Limb (tissue), 2 donors: ENCODE data around the gene NCS1.

ENCODE experiments used
- DNase-seq, 2 donors: peaks; one replicate each; pipeline ENCODE4 v3.0.0-alpha.2; 2016; ENCODE audit errors: extremely low spot score in 2 of 2

Gene NCS1

DNA sequence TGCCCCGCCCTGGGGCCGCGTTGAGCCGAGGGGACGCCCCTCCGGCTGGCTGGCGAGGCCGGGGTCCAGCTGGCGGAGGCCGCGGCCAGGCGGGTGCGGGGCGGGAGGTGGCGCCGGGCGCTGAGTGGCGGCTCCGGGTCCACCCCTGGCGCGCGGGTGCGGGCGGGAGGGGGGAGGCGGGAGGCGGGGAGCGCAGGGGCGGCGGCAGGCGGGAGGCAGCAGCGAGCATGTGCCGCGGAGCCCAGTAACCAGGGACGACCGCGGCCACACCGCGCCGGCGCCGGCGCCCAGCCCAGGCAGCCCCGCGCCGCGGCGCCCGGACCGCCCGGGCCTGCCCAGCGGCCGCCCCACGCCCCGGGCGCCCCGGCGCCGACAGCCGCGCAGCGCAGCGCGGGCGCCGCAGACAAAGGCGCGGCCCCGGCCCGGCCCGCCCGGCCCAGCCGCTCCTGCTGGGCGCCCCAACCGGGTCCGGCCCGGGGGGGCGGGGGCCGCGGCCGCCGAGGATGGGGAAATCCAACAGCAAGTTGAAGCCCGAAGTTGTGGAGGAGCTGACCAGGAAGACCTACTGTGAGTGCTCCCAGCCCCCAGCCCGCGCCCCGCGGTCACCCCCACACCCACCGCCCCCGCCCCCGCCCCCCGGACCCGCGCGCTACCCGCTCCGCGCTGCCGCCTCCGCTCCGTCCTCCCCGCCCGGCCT, at the start of gene NCS1:
TSS of gene NCS1 (plus strand) at position 244 of the 697 bp plus-strand sequence. CDS start at position 504, 260 bp downstream.
- peak in 1 of 2 donors; percentile 90 for DNase-seq

DNA sequence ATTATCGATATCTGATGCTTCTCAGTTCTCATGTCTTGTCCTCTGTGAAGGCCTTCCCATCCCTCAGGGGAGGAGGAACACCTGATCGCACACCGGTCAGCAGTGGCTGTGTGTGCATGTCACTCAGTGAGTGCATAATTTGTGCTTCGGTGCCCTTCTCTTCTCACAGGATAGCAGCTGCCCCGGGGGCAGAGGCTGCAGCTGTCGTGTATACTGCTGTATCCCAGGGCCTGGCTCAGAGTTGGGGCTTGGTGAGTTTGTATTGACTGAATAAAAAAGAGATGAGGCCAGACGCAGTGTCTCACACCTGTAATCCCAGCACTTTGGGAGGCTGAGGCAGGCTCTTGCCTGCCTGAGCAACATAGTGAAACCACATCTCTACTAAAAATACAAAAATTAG, 49.7 kb upstream of the NCS1 start:
- DNase-seq: no peak

DNA sequence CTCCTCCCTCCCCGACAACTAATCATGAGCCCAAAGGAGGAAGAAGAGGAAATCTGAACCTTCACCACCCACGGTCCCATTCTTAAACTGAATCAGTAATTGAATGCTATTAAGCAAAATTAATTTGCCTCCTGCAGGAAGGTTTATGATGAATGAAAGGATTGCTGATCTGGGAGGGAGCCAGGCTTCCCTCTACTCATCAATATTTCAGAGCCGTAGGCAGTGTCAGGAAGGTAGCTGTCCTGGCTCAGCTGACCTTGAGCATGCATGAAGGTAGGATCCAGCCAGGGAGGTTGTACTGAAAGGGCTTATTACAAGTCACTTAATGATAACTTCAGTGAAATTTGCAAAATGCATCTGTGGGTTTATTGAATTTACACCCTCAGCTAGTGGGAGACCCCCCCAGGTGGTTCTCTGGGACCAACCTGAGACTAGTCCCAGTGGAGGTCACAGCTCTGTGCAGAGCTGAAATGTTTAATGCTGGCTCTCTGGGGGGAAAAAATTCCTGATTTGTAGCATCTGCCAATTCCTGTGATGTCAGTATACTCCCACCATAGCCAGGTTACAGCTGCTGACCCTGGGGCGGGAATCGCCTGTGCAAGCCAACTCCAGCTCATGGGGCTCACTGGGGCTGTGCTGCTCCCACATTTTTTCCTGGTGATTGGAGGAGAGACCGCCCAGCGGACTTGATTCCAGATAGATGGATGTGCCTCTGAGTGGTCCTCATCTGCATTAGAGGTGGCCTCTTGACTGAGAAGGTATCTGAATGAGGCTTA, 47.9 kb upstream of the NCS1 start:
- no peak for DNase-seq

DNA sequence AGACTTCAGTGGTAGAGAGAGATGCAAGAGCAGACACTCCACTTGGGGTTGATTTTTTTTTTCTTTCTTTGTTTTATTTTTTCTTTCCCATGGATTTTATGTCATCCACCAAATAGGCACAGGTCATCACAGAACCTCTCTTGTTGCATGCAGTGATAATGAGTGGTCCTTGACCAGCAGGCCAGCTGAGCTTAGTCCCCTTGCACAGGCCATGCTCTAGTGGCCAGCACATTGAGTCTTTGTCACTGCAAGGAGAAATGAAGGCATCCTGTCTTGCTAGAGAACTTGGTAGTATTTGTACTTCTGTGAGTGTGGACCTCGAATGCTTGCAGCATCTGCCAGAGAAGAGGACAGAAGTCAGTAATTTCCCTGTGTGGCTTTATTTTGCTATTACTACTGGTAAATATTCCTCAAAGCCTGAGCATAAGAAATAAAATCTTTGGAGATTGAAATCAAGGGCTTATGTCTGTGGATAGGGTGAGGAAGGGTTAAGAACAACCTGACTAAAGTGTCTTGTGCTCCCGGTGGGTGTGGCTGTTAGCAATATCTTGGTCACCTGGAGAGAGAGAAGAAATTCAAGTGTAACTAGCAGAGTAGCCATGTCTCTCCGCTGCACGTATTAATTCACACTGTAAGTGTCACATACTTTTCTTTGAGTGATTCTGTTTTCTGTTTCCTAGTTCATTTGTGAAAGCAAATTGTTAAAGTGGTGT, 45.3 kb upstream of the NCS1 start:
- DNase-seq: no peak

DNA sequence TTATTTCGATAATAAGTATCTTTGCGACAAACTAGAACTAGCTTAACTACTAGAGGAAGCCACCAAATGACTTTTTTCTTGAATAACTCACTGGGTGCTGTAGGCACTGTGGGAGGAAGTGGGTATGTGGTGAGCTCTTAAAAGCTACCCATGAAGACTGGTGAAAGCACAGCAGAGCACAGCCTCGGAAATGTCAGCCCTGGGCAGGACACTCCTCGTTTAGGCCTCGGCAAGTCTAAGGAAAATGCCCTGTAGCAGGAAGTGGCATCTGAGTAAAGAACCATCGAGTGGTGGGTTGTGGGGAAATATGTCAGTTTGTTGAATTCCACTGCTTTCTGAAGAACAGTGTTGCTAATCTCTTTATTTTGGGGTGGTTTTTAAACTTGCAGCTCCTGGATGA, 44.0 kb upstream of the NCS1 start:
- no peak for DNase-seq

DNA sequence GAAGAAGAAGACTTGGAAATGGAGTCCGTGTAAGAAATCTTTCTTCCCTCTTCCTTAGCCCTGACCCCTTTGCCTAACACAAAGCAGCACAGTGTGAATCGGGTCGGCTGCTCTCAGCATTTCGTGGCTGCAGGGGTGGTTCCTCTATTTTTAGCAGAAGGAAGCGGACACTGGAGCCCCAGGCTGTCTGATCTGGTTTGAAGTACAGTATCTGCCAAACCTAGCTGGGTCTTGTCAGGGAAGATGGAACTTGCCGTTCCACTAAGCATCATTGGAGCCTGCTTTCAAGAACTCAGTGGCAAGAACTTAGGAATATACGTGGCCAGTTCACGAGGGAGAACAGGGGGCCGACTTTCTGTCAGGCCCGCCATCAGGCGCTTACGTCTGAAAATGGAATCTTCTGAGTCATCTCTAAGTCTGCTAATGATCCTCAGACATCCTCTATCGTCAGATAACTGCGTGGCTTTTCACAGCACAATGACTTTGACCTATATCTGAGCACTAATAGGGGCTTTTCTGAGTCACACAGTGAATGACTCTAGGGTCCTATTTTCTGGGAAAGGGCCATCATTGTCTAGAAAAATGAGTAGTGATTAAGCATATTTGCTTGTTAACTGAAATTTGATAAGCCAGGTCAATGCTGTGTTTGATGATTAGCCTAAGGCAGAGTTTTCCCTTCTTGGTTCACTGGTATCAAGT, 43.3 kb upstream of the NCS1 start:
- peak in 1 of 2 donors; percentile 15 for DNase-seq

DNA sequence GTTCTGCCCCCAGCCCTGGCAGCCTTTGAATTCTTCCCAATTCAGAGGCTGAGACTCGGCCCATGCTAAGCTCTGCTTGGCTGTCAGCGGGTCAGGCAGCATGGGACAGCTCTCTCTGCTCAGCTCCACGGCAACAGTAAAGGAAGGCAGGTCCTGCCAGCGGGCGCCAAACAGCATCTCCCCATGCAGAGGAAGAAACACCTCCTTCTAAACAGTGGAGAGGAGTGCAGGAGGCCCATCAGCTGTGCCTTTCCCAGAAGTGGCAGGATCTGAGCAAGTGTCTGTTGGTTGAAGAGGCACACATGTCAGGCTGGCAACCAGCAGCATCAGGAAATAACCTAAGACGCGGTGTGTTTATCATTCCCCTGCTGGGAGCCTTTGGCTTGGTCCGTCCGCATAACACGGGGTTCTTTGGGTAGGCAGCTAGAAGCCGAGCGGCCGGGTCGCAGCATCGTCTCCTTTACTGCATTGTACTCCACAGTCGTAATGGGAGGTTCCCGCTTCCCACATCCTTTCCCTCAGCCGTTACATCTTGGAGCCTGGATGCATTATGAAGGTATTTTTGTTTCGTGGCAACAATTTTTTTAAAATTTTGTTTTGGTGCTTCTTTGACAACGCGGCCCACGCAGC, 42.7 kb upstream of the NCS1 start:
- DNase-seq: no peak

DNA sequence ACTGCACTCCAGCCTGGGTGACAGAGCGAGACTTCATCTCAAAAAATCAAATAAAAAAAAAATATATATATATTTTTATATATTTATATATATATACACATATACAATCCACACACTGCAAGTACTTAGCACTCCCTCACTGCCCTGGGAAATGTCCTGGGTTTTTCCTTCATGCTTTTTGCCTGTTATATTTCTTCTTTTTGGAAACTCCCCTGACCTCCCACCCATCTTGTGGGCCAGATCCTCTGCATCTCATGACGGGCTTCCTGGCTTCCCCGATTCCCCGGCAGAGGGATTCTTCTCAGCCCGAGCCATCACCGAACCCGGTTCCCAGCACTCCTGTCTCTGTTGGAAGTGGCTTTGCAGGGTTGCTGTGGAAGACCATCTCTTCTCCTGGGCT, 39.5 kb upstream of the NCS1 start:
- no peak for DNase-seq

DNA sequence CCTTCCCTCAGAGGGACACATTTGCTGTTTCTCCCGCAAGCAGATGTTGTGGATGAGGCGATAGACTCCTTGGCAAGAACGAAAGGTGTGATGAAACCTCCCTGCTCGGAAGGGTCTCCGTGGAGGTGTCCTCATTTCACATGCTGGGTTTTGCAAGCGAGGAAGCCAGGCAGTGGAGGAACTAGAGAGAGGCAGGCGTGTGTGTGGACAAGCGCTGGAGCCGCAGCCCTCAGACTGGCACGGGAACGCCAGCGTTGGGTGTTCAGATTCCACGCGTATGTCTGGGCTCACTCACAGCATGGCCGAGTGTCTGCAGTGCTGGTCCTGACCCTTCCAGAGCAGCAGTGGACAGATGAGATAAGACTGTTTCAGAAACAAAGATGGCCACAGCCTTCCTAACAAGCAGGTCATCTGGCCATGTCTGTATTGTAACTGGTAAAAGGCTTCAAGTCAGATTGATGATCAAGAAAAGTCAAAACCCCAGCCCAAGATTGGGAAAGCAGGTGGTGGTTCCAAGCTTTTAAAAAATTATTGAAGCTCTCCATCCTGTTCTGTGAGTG, 35.0 kb upstream of the NCS1 start:
- DNase-seq: no peak

DNA sequence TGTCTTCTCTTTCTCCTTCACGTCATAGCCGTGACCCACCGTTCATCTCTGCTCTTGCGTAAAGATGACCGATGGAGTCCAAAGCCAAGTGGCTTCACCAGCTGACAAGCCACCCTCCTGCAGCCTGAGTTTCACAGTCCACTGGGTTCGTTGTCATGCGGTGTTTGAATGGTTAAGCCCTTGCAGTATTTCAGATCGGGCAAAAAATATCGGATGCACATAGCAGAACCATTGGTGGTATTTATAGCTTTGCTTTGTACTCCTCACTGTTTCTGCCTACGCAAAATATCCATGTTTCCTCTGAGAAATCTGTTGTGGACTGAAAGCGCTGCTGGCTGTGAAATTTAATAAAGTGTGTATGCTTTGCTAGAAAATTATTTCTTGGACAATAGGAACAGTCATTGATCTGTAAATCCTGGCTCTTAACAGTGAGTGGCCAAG, 34.5 kb upstream of the NCS1 start:
- no peak for DNase-seq

DNA sequence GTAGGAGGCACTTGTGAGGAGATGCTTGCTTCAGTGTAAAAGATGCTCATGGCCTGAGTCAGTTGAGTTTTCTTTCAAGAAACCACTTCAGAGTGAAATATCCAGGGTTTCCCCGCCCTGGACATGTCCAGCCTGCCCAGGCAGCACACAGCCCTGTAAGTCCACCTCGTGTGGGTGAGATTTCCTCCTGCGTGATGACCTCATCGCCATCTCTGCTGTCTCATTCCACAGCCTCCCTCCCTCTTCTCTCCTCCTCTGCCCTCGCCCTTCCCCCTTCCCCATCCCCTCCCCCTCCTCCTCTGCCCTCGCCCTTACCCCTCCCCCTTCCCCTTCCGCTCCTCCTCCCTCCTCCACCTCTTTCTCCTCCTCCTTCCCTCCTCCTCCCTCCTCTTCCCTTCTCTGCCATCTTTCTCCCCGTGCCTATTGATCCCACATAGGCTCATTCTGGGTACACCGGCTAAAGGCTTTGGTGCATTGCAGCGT, 34.0 kb upstream of the NCS1 start:
- DNase-seq: peak in 1 of 2 donors; percentile 56

DNA sequence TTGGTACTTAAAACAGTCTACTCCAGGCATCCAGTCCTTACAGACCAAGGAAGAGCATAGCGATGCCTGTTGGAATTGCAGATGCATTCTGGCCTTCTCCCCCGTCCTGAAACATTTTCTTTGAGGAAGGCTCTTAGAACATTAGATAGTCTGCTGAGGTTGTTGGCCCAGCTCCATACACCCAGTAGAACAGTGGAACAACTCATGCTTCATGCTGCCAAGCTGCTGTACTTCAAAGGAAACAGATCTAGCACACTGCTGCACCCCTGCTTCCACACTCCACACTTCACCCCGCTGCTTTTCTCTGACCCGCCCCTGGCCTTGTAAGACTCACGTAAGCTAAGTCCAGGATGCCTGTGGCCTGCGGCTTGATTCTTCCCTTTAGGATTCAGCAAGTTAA, 33.4 kb upstream of the NCS1 start:
- DNase-seq: peak; percentile 49 to 63

DNA sequence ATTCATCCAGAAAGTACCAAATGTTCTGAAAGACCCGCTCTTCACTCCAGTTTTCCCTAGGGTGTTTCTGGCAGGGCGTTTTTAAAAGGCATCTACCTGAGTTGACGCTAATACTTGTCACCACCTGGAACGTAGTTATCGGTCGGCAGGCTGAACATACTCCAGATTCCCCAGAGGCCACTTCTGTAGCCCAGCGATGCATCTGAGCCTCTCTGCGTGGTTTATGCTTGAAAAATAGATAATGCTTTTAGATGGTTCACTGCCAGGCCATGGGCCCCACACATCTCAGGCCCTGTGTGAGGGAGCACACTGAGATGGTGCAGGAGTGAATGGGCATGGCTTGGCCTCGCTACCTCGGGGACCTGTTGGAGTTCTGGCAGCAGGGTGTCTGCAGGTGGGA, 33.0 kb upstream of the NCS1 start:
- no peak for DNase-seq

DNA sequence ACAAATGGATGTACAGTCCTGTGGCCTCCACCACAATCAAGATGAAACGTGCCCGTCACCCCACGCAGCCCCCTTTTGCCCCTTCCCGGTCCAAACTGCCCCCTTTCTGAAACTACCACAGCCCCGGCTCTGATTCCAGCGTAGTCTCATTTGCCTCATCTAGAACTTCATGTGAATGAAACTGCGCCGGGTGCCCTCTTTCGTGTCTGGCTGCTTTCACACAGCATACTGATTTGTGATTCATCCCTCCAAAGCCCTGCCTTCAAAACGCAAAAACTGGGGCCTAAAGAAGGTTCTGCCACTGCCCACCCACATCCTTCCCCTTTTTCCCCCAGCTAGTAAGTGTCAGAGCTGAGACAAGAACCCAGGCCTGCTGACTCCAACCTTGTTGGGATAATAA, 31.5 kb upstream of the NCS1 start:
- no peak for DNase-seq

DNA sequence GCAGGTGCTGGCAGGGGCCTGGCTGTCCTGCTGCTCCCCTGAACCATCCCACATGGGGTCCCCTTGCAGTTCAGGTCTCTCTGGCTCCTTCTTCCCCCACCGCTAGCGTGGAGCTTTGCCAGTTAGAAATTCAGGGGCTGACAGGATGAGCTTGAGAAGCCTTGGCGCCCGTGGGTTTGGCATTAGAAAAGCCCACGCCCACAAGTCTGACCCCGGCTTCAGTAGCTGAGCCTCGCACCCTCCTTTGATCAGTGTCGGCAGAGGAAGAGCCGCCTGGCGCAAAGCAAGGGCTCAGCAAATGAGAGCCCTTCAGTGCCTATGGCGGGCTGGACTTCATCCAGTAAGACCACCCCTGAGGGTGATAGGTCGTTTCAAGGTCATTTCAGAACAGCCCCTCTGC, 30.1 kb upstream of the NCS1 start:
- no peak for DNase-seq

DNA sequence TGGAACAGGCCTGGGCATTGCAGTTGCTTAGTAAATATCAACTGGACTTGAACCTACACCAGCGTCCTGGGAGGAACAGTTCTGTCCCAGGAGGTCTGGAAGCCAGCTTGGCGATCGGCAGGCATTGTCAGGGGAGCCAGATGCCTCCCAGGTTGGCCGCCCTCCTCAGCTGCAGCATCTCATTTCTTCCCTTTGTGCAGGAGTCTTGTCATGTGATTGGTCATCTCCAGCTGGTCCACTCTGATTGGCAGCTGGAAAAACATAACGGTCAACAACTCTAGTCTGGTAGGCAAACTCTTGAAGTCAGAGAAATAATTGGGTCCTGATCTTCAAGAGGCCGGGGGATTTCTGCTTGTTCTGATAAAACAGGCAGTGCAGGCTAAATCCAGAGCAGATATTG, 29.6 kb upstream of the NCS1 start:
- no peak for DNase-seq

DNA sequence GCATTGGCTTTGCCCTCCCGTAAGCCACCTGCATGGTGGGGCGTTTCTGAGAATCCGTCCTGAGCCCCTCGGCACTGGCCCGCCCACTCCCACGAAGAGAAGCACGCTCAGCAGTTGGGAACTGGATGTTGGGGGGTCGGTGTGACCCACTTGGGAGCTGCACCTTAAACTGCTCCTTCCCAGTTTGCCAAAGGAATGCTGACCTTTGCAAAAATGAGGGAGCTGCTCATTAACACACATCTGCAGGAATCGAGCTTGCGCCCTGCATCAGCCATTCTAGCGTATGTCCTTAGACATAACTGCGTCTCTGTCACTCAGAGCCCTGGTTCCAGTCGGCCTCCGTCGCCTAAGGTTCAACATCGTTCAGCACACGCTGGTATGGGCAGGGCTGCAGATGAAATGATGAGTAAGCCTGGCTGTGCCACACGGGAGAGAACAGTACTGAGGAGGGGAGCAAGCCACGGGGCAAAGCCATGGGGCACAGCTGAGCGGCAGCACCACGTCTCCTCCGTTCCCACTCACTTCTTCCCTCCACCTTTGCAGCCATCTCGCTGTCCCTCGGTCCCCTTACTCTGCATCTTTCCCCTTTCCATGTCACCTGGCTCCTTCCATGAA, 28.8 kb upstream of the NCS1 start:
- no peak for DNase-seq

DNA sequence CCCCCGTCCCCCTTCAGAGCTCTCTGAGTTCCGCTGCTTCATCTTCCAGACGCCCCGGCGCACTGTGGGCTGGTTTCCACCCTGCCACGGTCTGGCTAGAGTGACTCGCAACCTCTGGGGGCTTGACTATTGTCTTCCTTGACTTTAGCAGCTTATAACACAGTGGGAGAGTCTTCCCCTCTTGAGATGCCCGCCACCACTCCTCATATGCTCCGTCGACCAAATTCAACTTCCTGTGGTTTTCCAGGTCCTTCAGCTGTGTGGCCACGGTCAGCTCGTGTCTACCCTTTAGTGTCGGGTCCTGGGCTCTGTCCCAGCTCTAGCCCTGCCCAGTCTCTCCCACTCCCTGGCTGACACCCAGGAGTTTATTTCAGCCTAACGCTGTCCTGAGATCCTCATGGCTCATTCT, 28.2 kb upstream of the NCS1 start:
- DNase-seq: no peak

DNA sequence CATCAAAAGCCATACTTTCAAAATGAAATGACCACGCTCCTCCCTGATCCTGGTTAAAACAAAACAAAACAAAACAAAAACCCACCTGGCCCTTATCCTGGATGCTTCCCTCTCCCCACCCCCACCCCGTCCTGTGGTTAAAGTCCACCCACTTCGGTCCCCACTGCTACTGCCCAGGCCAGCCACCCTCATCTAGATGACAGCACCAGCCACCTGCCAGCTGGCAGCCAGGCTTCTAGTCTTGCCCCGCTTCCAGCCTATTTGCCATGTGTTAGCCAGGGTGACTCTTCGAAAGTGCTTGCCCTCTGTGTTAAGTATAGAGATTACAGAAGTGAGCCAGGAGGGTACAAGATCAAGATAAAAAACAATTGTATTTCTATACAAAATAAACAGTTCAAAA, 27.5 kb upstream of the NCS1 start:
- no peak for DNase-seq

DNA sequence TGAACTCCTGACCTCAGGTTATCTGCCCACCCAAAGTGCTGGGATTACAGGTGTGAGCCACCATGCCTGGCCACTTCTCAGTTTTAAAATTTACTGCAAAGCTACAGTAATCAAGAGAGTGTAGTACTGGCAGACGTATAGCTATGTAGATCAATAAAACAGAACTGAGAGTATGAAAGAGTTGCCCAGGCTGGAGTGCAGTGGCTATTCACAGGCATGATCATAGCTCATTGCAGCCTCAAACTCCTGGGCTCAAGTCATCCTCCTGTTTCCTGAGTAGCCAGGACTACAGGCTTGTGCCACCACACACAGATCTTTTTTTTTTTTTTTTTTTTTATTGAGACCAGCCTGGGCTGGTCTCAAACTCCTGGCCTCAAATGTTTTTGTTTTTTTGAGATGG, 26.5 kb upstream of the NCS1 start:
- DNase-seq: no peak
